Smooth muscle cell of trachea (primary cell): Measurements from ENCODE around the gene CACNG3. TPM values are rescaled to one million over a fixed set of nuclear protein-coding genes. Genes with fewer than 3 reads are reported as not detected.

Source experiments
- total RNA-seq: library from RNA; depleted of rRNA; stranded (reverse); fragments of >200 nt; gene quantifications from 2 replicates; pipeline ENCODE4 v1.2.1, GENCODE V29; 2014

The CACNG3 gene
- not detected in 2 replicates for total RNA-seq

DNA sequence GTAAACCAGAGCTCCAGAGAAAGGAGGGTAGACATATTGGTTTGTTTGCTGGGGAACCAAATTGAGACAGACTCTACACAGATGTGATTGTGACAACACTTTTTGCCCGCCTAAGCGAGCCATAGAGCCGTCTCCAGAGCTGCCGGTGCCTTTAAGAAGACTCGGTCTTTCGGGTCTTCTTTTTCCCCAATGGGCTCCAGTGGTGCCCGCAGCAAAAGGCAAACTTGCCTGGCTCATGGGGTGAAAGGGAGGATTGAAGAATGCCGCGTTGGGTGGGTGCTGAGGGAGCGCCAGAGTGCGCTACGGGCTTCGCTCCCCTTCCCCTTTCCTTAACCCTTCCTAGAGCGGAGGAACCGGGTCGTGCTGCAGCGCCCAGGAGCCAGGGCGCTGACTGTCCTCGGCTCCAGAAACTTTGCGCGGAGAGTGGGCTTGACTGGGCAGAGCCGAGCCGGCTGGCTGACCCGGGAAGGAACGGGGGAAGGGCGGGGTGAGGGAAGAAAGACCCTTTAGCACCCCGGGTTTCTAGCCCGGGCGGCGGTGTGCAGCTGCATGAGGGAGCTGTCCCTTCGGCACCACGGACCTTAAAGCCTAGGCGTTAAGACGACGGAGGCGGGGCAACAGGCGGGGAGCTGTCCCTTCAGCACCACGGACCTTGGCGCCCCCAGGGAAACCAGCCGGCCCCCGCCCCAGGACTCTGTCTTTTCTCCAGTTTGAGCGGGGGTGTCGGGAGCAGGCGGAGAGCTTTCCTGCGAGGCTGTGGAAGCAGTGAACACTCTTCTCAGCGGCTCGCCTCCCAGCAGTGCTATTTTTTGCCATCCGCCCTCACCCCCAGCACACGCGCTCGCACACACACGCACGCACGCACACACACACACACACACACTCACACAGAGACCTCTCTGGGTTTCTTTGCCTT, at the start of gene CACNG3:
CACNG3 (plus strand) TSS at position 880 of the 916 bp plus-strand sequence. CDS start 420 bp downstream, outside the sequence.

